ENCODE measurements around the gene CAD. TPM values are rescaled to one million over a fixed set of nuclear protein-coding genes. Genes with fewer than 3 reads are reported as not detected.

CAD gene
- total RNA-seq, 2 donors from 2014 or later, result 120 to 127 TPM

DNA sequence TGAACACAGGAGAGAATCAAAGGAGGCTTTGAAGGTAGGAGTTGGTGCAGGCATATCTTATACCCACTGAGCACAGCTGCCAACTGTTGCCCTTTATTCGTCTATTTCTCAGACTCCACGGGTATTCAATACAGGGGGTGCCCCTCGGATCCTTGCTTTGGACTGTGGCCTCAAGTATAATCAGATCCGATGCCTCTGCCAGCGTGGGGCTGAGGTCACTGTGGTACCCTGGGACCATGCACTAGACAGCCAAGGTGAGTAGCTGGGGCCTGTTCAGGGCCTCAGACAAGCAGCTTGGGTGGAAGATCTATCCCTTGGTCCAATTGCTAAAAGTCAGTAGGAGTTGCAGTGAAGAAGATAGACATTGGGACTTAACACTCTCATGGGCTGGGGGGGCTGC, 5.2 kb downstream of the CAD start:
- H3K4me1 ChIP-seq (ENCODE audit: control insufficient read depth, insufficient read depth, low read length), result no peaks in the 10 kb centered on the region
- WGBS, 2 experiments (ENCODE audit: insufficient coverage in 1 of 2, insufficient read length in 1 of 2), result 94 to 95% methylated on average over 5 of the region's 5 CpGs
- Mint-ChIP-seq H3K27me3 (ENCODE audit: insufficient read depth) (no peaks in the 10 kb centered on the region), H3K4me1 (peaks cover 16% of the 10 kb centered on the region), H3K9me3 (no peaks in the 10 kb centered on the region), H3K36me3 (ENCODE audit: low read depth) (peaks cover 78% of the 10 kb centered on the region), H3K4me3 (no peak overlapping the region), H3K27ac (no peak overlapping the region)
- H3K9ac ChIP-seq (ENCODE audit: extremely low read depth, low read length, poor library complexity, severe bottlenecking), result no peak overlapping the region
- no peak for DNase-seq
- no peaks in the 10 kb centered on the region for H3K9me3 ChIP-seq (ENCODE audit: control insufficient read depth, low read length)
- H3K27ac ChIP-seq (ENCODE audit: low read depth, low read length), result no peak overlapping the region
- H3K27me3 ChIP-seq (ENCODE audit: control insufficient read depth, insufficient read depth, low read length, poor library complexity, severe bottlenecking), result no peaks in the 10 kb centered on the region
- H3K36me3 ChIP-seq (ENCODE audit: control insufficient read depth, insufficient read depth, low read length), result peaks cover 80% of the 10 kb centered on the region
- no peak overlapping the region for H3K4me3 ChIP-seq (ENCODE audit: low read length)
- TF ChIP-seq, protein P1, sequence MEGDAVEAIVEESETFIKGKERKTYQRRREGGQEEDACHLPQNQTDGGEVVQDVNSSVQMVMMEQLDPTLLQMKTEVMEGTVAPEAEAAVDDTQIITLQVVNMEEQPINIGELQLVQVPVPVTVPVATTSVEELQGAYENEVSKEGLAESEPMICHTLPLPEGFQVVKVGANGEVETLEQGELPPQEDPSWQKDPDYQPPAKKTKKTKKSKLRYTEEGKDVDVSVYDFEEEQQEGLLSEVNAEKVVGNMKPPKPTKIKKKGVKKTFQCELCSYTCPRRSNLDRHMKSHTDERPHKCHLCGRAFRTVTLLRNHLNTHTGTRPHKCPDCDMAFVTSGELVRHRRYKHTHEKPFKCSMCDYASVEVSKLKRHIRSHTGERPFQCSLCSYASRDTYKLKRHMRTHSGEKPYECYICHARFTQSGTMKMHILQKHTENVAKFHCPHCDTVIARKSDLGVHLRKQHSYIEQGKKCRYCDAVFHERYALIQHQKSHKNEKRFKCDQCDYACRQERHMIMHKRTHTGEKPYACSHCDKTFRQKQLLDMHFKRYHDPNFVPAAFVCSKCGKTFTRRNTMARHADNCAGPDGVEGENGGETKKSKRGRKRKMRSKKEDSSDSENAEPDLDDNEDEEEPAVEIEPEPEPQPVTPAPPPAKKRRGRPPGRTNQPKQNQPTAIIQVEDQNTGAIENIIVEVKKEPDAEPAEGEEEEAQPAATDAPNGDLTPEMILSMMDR (conservative IDR thresholded peaks at IDR 0.05), result no peak

DNA sequence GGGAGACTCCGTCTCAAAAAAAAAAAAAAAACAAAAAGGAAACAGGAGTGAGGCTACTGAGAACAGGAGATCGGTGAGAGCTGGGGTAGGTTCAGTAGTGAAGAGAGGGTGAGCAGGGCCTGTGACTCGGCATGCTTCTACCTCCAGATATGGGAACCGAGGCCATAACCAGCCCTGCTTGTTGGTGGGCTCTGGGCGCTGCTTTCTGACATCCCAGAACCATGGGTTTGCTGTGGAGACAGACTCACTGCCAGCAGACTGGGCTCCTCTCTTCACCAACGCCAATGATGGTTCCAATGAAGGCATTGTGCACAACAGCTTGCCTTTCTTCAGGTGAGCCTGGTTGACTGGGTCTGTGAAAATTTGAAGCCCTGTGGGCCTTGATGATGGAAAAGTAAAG, 6.2 kb downstream of the CAD start:
- Histone ChIP-seq H3K9ac (ENCODE audit: extremely low read depth, low read length, poor library complexity, severe bottlenecking) (no peak overlapping the region), H3K4me3 (ENCODE audit: low read length) (no peak overlapping the region), H3K27me3 (ENCODE audit: control insufficient read depth, insufficient read depth, low read length, poor library complexity, severe bottlenecking) (no peaks in the 10 kb centered on the region), H3K9me3 (ENCODE audit: control insufficient read depth, low read length) (no peaks in the 10 kb centered on the region), H3K4me1 (ENCODE audit: control insufficient read depth, insufficient read depth, low read length) (no peaks in the 10 kb centered on the region), H3K27ac (ENCODE audit: low read depth, low read length) (no peak overlapping the region), H3K36me3 (ENCODE audit: control insufficient read depth, insufficient read depth, low read length) (peaks cover 90% of the 10 kb centered on the region)
- no peak overlapping the region for H3K4me3 Mint-ChIP-seq
- no peak for DNase-seq
- no peak overlapping the region for H3K27ac Mint-ChIP-seq
- peaks cover 9% of the 10 kb centered on the region for H3K4me1 Mint-ChIP-seq
- peaks cover 85% of the 10 kb centered on the region for H3K36me3 Mint-ChIP-seq (ENCODE audit: low read depth)
- no peaks in the 10 kb centered on the region for H3K27me3 Mint-ChIP-seq (ENCODE audit: insufficient read depth)
- TF ChIP-seq, protein P1 (conservative IDR thresholded peaks at IDR 0.05), result no peak
- 96 to 97% methylated on average over 6 of the region's 6 CpGs for WGBS, 2 experiments (ENCODE audit: insufficient coverage in 1 of 2, insufficient read length in 1 of 2)
- no peaks in the 10 kb centered on the region for H3K9me3 Mint-ChIP-seq

DNA sequence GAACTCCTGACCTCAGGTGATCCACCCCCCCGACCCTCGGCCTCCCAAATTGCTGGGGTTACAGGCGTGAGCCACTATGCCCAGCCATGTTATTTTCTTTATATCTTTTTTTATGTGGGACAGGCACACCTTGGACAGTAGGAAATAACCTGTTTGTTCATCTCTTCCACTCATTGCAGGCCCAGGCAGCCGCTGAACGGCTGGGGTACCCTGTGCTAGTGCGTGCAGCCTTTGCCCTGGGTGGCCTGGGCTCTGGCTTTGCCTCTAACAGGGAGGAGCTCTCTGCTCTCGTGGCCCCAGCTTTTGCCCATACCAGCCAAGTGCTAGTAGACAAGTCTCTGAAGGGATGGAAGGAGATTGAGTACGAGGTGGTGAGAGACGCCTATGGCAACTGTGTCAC, 8.4 kb downstream of the CAD start:
- Histone ChIP-seq H3K27ac (ENCODE audit: low read depth, low read length) (no peak overlapping the region), H3K9me3 (ENCODE audit: control insufficient read depth, low read length) (no peaks in the 10 kb centered on the region), H3K4me3 (ENCODE audit: low read length) (no peak overlapping the region), H3K4me1 (ENCODE audit: control insufficient read depth, insufficient read depth, low read length) (no peaks in the 10 kb centered on the region), H3K27me3 (ENCODE audit: control insufficient read depth, insufficient read depth, low read length, poor library complexity, severe bottlenecking) (no peaks in the 10 kb centered on the region), H3K9ac (ENCODE audit: extremely low read depth, low read length, poor library complexity, severe bottlenecking) (no peak overlapping the region), H3K36me3 (ENCODE audit: control insufficient read depth, insufficient read depth, low read length) (peaks cover 87% of the 10 kb centered on the region)
- TF ChIP-seq, protein P1 (conservative IDR thresholded peaks at IDR 0.05), result no peak
- H3K36me3 Mint-ChIP-seq (ENCODE audit: low read depth), result peaks cover 78% of the 10 kb centered on the region
- H3K27me3 Mint-ChIP-seq (ENCODE audit: insufficient read depth), result no peaks in the 10 kb centered on the region
- no peaks in the 10 kb centered on the region for H3K4me1 Mint-ChIP-seq
- H3K27ac Mint-ChIP-seq, result no peak overlapping the region
- no peak overlapping the region for H3K4me3 Mint-ChIP-seq
- 91% methylated on average over 4 to 9 of the region's 9 CpGs for WGBS, 2 experiments (ENCODE audit: insufficient coverage in 1 of 2, insufficient read length in 1 of 2)
- H3K9me3 Mint-ChIP-seq, result no peaks in the 10 kb centered on the region
- no peak for DNase-seq

All from endodermal cell (in vitro differentiated cells).